Kidney epithelial cell (primary cell): Measurements from ENCODE around the gene SLC9A5. TPM values are rescaled to one million over a fixed set of nuclear protein-coding genes. Genes with fewer than 3 reads are reported as not detected.
A peak's percentile ranks its signal among the peaks of the same experiment; 100 is the strongest.

Source experiments
- DNase-seq: peaks from one replicate; pipeline ENCODE4 v3.0.0-alpha.2; 2010; ENCODE audit warnings: low read depth
- H3K27me3 ChIP-seq: 2 replicates; pipeline ENCODE4 v1.6.0; 2011; ENCODE audit warnings: low read length; ENCODE audit not compliant: control insufficient read depth, insufficient read depth
- H3K36me3 ChIP-seq: 2 replicates; pipeline ENCODE4 v1.5.1; 2011; ENCODE audit warnings: low read length; ENCODE audit not compliant: control insufficient read depth, insufficient read depth
- H3K4me3 ChIP-seq: 2 replicates; pipeline ENCODE4 v1.5.1; 2011; ENCODE audit warnings: low read depth, mild to moderate bottlenecking, control low read depth, low read length
- CTCF ChIP-seq: IDR thresholded peaks from 2 replicates; pipeline ENCODE4 v1.5.1; 2011; ENCODE audit warnings: mild to moderate bottlenecking, moderate library complexity, low read length, control low read depth, inconsistent platforms; ENCODE audit not compliant: insufficient read depth, poor library complexity, severe bottlenecking
- total RNA-seq: library from RNA; depleted of rRNA; stranded (reverse); fragments of >200 nt; gene quantifications from 2 replicates; pipeline ENCODE4 v1.2.3, GENCODE V29; 2015

Gene SLC9A5
- total RNA-seq, 1 donor from 2014 or later, result not detected

GRCh38 chr16:67260426-67261063 lies 11.8 kb downstream of the SLC9A5 start:
- H3K4me3 ChIP-seq, result no peak overlapping the region
- peaks cover 2% of the 10 kb centered on the region for H3K27me3 ChIP-seq
- DNase-seq, result no peak
- no peaks in the 10 kb centered on the region for H3K36me3 ChIP-seq
- TF ChIP-seq CTCF, result peak; percentile 72

- no peak for TF ChIP-seq CTCF
- Histone ChIP-seq H3K4me3 (no peak overlapping the region), H3K27me3 (peaks cover 5% of the 10 kb centered on the region), H3K36me3 (no peaks in the 10 kb centered on the region)
- no peak for DNase-seq
Observed at GRCh38 chr16:67263201-67263600, 14.4 kb downstream of the SLC9A5 start.

GRCh38 chr16:67264277-67264676 lies 15.5 kb downstream of the SLC9A5 start:
- H3K36me3 ChIP-seq, result no peaks in the 10 kb centered on the region
- peaks cover 5% of the 10 kb centered on the region for H3K27me3 ChIP-seq
- DNase-seq, result no peak
- TF ChIP-seq CTCF, result peak; percentile 2
- H3K4me3 ChIP-seq, result no peak overlapping the region

- Histone ChIP-seq H3K27me3 (peaks cover 5% of the 10 kb centered on the region), H3K36me3 (no peaks in the 10 kb centered on the region), H3K4me3 (no peak overlapping the region)
- no peak for TF ChIP-seq CTCF
- no peak for DNase-seq
Observed at GRCh38 chr16:67264866-67265265, 16.1 kb downstream of the SLC9A5 start.

GRCh38 chr16:67265834-67266233 lies 17.1 kb downstream of the SLC9A5 start:
- Histone ChIP-seq H3K4me3 (no peak overlapping the region), H3K36me3 (no peaks in the 10 kb centered on the region), H3K27me3 (peaks cover 5% of the 10 kb centered on the region)
- no peak for TF ChIP-seq CTCF
- DNase-seq, result no peak

GRCh38 chr16:67268136-67268579 lies 19.4 kb downstream of the SLC9A5 start:
- H3K4me3 ChIP-seq, result no peak overlapping the region
- DNase-seq, result no peak
- H3K27me3 ChIP-seq, result peaks cover 3% of the 10 kb centered on the region
- no peak for TF ChIP-seq CTCF
- no peaks in the 10 kb centered on the region for H3K36me3 ChIP-seq
